Type B pancreatic cell (in vitro differentiated cells): ENCODE data around the gene TTR. TPM values are rescaled to one million over a fixed set of nuclear protein-coding genes. Genes with fewer than 3 reads are reported as not detected.

ENCODE experiments used
- DNase-seq: peaks from one replicate; pipeline ENCODE4 v3.0.0; 2021; ENCODE audit warnings: mixed read lengths; ENCODE audit not compliant: unreplicated experiment; ENCODE audit errors: extremely low spot score
- H3K27ac Mint-ChIP-seq: 2 replicates; pipeline ENCODE4 v1.8.0; 2021; ENCODE audit warnings: mild to moderate bottlenecking, mixed read lengths
- H3K27me3 Mint-ChIP-seq: 2 replicates; pipeline ENCODE4 v1.8.0; 2021; ENCODE audit warnings: mixed read lengths
- H3K36me3 Mint-ChIP-seq: 2 replicates; pipeline ENCODE4 v1.8.0; 2021; ENCODE audit warnings: mixed read lengths
- H3K4me1 Mint-ChIP-seq: one replicate; pipeline ENCODE4 v1.8.0; 2021; ENCODE audit warnings: mixed read lengths; ENCODE audit not compliant: unreplicated experiment
- H3K4me3 Mint-ChIP-seq: 2 replicates; pipeline ENCODE4 v1.8.0; 2021; ENCODE audit warnings: mild to moderate bottlenecking, mixed read lengths
- H3K9me3 Mint-ChIP-seq: 2 replicates; pipeline ENCODE4 v1.8.0; 2021; ENCODE audit warnings: mixed read lengths
- total RNA-seq: library from RNA; stranded (reverse); gene quantifications from 2 replicates; pipeline ENCODE4 v1.2.1, GENCODE V29; 2021; ENCODE audit warnings: low replicate concordance
- TF ChIP-seq, protein P1 (sequence below): fragments of 200-600 bp; sonication (generic); conservative IDR thresholded peaks from 2 replicates; pipeline ENCODE4 v1.5.0; 2021; ENCODE audit warnings: antibody characterized with exemption, mild to moderate bottlenecking

TTR gene
- total RNA-seq, 1 donor from 2014 or later, result 2,711 TPM

DNA sequence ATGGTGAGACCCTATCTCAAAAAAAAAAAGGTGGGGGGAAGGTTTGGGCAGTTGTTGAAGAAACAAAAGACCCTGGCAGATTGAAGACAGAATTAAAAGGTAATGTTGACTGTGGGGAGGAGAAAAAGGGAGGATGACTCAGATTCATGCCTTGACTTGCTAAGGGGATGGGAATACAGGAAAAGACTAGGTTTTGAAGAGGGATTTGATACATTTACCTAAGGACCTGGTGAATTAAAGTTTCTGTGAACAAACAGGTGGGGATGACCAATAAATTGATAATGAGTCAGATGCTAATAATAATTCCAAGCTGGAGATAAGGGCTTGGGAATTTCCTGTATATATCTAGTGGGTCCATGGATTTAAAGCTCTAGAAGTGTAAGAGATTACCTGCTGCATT, 27.6 kb downstream of the TTR start:
- no peak for DNase-seq
- no peaks in the 10 kb centered on the region for H3K27me3 Mint-ChIP-seq
- H3K27ac Mint-ChIP-seq, result peak overlapping the region; percentile 44
- peaks cover 3% of the 10 kb centered on the region for H3K4me1 Mint-ChIP-seq
- peaks cover 5% of the 10 kb centered on the region for H3K9me3 Mint-ChIP-seq
- no peaks in the 10 kb centered on the region for H3K36me3 Mint-ChIP-seq
- TF ChIP-seq, protein P1, sequence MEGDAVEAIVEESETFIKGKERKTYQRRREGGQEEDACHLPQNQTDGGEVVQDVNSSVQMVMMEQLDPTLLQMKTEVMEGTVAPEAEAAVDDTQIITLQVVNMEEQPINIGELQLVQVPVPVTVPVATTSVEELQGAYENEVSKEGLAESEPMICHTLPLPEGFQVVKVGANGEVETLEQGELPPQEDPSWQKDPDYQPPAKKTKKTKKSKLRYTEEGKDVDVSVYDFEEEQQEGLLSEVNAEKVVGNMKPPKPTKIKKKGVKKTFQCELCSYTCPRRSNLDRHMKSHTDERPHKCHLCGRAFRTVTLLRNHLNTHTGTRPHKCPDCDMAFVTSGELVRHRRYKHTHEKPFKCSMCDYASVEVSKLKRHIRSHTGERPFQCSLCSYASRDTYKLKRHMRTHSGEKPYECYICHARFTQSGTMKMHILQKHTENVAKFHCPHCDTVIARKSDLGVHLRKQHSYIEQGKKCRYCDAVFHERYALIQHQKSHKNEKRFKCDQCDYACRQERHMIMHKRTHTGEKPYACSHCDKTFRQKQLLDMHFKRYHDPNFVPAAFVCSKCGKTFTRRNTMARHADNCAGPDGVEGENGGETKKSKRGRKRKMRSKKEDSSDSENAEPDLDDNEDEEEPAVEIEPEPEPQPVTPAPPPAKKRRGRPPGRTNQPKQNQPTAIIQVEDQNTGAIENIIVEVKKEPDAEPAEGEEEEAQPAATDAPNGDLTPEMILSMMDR, result no peak
- H3K4me3 Mint-ChIP-seq, result no peak overlapping the region

DNA sequence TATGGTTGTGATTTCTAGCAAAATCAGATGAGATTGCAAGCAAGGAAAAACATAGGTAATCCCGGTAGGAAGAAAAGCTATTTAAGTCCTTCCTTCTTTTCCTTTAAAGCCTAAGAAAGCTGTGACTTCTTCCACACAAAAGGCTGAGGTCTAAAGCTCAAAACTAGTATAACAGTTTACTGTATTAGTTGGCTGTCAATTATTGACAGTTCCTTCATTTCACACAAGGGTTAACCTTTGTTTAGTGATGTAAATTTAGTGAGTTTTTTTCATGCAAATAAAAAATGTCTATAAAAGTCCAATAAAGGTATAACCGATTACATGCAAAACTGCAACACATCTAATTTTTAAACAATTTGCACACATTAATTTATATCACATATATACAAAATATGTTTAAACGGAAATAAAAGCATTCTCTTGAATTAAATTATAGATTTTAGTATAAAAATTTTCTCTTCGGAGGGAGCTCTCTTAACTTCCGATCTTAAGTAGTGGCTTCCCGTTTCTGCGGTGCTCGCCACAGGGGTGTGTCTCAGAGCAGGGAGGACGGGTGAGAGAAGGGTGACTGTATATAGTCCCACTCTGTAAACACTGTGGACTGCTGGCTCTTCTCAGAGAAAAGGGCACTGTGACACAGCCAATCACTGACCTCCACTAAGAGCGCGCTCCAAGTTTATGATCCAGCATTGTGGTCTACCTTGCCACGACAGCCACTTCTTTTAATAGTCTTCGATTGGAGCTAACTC, 33.4 kb downstream of the TTR start:
- DNase-seq, result no peak
- H3K4me1 Mint-ChIP-seq, result no peaks in the 10 kb centered on the region
- H3K27me3 Mint-ChIP-seq, result no peaks in the 10 kb centered on the region
- no peak overlapping the region for H3K27ac Mint-ChIP-seq
- no peaks in the 10 kb centered on the region for H3K9me3 Mint-ChIP-seq
- TF ChIP-seq, protein P1, result no peak
- peaks cover 9% of the 10 kb centered on the region for H3K36me3 Mint-ChIP-seq
- no peak overlapping the region for H3K4me3 Mint-ChIP-seq

DNA sequence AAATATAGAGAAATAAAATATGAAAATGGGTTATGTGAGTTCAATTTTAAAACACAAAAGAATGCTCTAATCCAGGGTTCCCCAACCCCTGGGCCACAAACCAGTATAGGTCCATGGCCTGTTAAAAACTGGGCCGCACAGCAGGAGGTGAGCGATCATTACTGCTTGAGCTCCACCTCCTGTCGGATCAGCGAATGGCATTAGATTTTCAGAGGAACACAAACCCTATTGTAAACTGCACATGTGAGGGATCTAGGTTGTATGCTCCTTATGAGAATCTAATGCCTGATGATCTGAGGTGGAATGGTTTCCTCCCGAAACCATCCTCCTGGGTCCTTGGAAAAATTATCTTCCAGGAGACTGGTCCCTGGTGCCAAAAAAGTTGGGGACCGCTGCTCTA, 34.7 kb downstream of the TTR start:
- H3K27ac Mint-ChIP-seq, result no peak overlapping the region
- no peak overlapping the region for H3K4me3 Mint-ChIP-seq
- H3K4me1 Mint-ChIP-seq, result no peaks in the 10 kb centered on the region
- H3K27me3 Mint-ChIP-seq, result no peaks in the 10 kb centered on the region
- TF ChIP-seq, protein P1, result no peak
- DNase-seq, result no peak
- H3K9me3 Mint-ChIP-seq, result no peaks in the 10 kb centered on the region
- H3K36me3 Mint-ChIP-seq, result peaks cover 12% of the 10 kb centered on the region

DNA sequence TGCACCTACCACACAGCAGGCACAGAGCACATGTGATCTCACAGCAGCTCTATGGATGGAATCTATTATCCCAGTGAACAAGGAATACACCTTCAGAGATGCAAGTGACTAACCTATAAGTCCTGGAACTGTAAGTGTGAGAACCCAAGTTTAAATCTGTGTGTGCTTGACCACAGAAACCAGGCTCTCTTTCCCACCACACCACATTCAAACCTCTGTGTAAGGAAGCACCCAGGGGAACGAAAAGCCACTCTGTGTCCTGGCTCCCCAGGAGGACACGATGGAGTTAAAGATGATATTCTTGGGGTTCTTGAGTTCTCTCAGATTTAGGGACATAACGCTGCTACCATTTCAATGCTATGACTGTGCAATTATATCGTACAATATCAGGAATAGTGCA, 38.9 kb downstream of the TTR start:
- no peak overlapping the region for H3K4me3 Mint-ChIP-seq

DNA sequence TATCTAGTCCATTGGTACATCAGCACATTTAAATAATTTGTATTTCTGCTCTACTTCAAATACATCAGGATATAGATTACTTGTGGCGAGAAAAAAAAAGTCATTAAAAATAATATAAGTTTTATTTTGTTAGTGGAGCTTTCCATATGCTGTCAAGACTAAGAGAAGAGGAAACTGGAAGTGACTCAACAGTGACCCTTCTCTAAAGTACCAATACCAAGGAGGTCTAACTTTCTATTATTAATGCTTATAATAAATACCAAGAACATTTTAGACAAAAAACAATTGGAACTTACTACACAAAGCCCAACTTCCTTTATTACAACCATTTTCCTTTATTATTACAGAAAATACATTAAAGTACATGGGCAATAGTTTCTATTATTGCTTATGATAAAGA, 39.8 kb downstream of the TTR start:
- no peaks in the 10 kb centered on the region for H3K27me3 Mint-ChIP-seq
- DNase-seq, result no peak
- peaks cover 37% of the 10 kb centered on the region for H3K36me3 Mint-ChIP-seq
- H3K4me1 Mint-ChIP-seq, result no peaks in the 10 kb centered on the region
- H3K9me3 Mint-ChIP-seq, result no peaks in the 10 kb centered on the region
- TF ChIP-seq, protein P1, result no peak
- no peak overlapping the region for H3K27ac Mint-ChIP-seq
- H3K4me3 Mint-ChIP-seq, result no peak overlapping the region

More for the DNA sequence above, 38.9 kb downstream of the TTR start:
- no peak for DNase-seq
- H3K36me3 Mint-ChIP-seq, result peaks cover 32% of the 10 kb centered on the region
- no peak overlapping the region for H3K27ac Mint-ChIP-seq
- no peaks in the 10 kb centered on the region for H3K9me3 Mint-ChIP-seq
- TF ChIP-seq, protein P1, result no peak
- no peaks in the 10 kb centered on the region for H3K27me3 Mint-ChIP-seq
- no peaks in the 10 kb centered on the region for H3K4me1 Mint-ChIP-seq
